ENCODE data around the gene JAML.

JAML gene

GRCh38 chr11:118163494-118163893 lies 61.3 kb downstream of the JAML start:
- no peak for DNase-seq

- no peak for DNase-seq
These were observed 62.0 kb downstream of the JAML start for GRCh38 chr11:118162846-118163245.

- no peak for DNase-seq
These were observed 63.0 kb downstream of the JAML start for GRCh38 chr11:118161786-118162185.

- no peak for DNase-seq
These were observed 67.5 kb downstream of the JAML start for GRCh38 chr11:118157186-118157895.

- DNase-seq = no peak
These were observed 68.2 kb downstream of the JAML start for GRCh38 chr11:118156531-118157185.

- DNase-seq = no peak
These were observed 68.9 kb downstream of the JAML start for GRCh38 chr11:118155776-118156530.

- DNase-seq = no peak
These were observed 70.2 kb downstream of the JAML start for GRCh38 chr11:118154641-118155040.

- DNase-seq = no peak
These were observed 70.8 kb downstream of the JAML start for GRCh38 chr11:118153976-118154375.

- DNase-seq = no peak
These were observed 71.3 kb downstream of the JAML start for GRCh38 chr11:118153516-118153915.

GRCh38 chr11:118152552-118153471 lies 72.0 kb downstream of the JAML start, which contains the start of gene SCN4B:
TSS of gene SCN4B (minus strand) at chr11:118152823. CDS start at chr11:118152673, 150 bp downstream.
- DNase-seq = peak; percentile 26

GRCh38 chr11:118152020-118152551 lies 72.7 kb downstream of the JAML start:
- no peak for DNase-seq

GRCh38 chr11:118151431-118151830 lies 73.4 kb downstream of the JAML start:
- DNase-seq = no peak

- DNase-seq = no peak
These were observed 75.3 kb downstream of the JAML start for GRCh38 chr11:118149493-118149892.

GRCh38 chr11:118148856-118149255 lies 76.0 kb downstream of the JAML start:
- DNase-seq = no peak

GRCh38 chr11:118148240-118148639 lies 76.6 kb downstream of the JAML start:
- no peak for DNase-seq

- no peak for DNase-seq
These were observed 77.3 kb downstream of the JAML start for GRCh38 chr11:118147502-118147901.

- DNase-seq = no peak
These were observed 78.3 kb downstream of the JAML start for GRCh38 chr11:118146554-118146953.

GRCh38 chr11:118145285-118146227 lies 79.3 kb downstream of the JAML start:
- peak; percentile 81 for DNase-seq

GRCh38 chr11:118144301-118145268 lies 80.2 kb downstream of the JAML start:
- no peak for DNase-seq
